GM12801 (cell line): ENCODE results near the gene KY.

Experiments used
- CTCF ChIP-seq: IDR thresholded peaks from one replicate; pipeline ENCODE4 v1.5.1; 2011; ENCODE audit warnings: control low read depth; ENCODE audit not compliant: insufficient read length; ENCODE audit errors: extremely low read depth

The KY gene

GRCh38 chr3:134630506-134630905 is 20.3 kb downstream of the KY start:
- no peak for TF ChIP-seq CTCF

DNA sequence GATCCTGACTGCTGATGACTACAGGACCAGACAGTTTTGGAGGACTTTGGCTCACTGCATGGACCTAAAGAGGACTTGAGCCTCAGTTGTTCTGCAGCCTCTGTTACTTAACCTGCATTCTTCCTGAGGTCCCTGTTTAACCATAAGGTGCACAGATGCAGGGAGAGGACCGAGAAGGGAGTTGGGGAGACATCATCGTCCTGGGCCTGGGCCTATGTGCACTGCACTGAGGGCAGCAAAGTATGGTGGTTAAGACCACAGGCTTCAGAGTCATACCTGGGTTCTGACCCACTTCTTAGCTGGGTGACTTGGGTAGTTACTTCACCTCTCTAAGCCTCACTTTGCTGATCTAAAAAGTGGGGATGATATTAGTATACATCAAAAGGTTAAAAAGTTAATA is 21.9 kb downstream of the KY start:
- no peak for TF ChIP-seq CTCF

- no peak for TF ChIP-seq CTCF
These were observed 23.0 kb downstream of the KY start for GRCh38 chr3:134627831-134628230.

DNA sequence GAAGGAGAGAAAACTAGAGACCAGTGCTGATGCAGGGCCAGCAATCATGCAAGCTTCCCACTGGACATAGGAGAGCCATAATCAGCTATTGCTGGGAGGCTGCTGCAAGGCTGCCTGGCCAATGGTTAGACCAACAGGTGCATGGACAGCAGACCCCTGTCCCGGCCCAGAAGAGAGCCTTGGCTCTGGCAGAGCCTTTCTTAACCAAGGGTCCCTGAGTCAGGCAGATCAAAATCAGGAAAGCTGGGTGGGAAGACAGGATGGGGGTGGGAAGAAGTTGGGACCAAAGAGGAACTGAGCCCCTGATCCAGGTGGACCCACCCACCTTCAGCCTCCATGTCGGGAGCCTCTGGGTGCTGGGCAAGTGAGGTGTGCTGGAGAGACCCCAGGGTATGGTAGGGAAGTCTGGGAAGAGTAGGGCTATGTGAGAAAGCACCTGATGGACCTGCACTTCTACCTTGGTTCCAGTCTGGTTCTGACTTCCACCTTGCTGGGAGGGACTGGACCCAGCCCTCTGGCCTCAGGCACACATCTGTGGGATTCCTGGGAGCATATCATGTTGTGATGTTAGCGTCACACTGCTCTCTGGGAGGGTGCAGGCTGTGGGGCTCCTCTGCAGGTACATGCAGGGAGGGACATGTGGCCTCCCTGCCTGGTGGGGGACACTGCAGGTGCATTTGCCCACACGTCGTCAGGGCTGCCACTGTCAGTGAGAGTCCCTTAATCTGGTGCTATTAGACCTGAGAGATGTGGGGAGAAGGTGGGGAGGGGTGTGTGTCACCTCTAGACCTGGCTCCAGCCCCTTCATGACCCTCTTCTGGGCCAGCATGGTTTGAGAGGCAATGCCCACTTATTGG is 24.7 kb downstream of the KY start:
- no peak for TF ChIP-seq CTCF

- no peak for TF ChIP-seq CTCF
These were observed 25.4 kb downstream of the KY start for GRCh38 chr3:134625462-134625861.

DNA sequence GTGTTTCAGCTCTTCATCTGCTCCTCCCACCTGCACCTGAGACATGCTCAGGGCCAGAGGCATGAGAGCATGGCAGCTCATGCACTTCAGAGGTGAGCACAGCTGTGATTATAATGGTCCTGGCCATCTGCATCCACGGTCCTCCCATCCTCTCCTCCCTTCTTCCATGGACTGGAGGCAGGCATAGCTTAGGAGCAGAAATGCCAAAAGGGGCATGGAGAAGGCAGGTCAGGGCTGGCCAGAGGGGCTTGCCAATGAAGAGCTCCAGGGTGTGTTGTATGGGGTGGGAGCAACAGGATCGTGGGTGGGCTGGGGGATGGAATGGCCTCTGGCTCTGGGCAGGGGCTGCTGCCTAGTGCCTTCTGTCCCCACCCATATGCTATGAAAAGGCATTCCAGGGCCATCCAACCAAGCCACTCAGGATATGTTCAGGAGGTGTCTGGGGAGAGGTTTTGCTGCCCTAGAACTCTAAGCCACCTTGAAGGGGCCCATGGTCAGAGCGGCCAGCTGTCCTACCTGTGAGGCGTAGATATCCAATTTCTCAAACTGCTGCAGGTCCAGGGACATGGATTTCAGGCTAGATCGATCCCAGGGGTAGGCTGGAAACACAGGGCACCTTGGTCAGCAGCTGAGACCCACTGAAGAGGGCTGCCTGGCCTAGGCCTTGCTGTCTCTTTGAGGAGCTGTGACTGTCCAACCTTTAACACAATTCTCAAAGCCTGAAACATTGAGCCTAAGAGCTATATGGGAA is 26.1 kb downstream of the KY start:
- no peak for TF ChIP-seq CTCF

DNA sequence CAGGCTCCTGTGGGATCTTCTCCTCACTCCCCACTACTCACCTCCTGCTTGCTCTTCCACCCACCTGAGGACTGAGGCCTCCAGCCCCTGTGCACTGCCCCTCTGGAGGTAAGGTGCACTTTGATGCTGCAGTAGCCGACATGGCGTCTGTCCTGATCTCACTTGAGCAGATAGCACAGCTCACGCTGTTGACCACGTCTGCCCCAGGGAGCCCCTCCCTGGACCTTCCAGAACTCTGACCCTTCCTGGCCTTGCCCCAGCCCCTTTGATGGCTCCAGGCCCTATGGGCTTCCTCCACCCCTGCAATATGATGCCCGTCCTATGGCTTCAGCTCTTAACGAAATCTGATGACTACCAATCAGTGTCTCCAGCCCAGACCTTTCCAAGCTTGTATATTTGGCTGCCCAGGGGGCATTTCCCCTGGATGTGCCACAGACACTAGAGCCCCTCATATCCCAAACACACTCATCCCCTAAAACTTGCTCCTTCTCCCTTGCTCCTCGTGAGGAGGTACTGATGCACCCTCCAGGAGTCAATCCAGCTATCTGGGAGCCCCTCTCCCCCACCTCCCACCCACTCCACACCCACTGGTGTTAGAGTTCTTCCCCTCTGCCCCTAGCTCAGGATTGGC is 27.1 kb downstream of the KY start:
- TF ChIP-seq CTCF, result no peak
